Measurements from ENCODE around the gene CDS2.

GRCh38 chr20:5085380-5085779, 41.4 kb upstream of the CDS2 start:
- TF ChIP-seq ZFX (IDR thresholded peaks at IDR 0.05) = no peak
- no peak for TF ChIP-seq POLR2A (IDR thresholded peaks at IDR 0.05; ENCODE audit: borderline replicate concordance, extremely low read depth, insufficient read depth, insufficient read length)
- TF ChIP-seq EGR1 (IDR thresholded peaks at IDR 0.05; ENCODE audit: low read depth) = no peak
- TF ChIP-seq POLR2AphosphoS5 (IDR thresholded peaks at IDR 0.05; ENCODE audit: low read depth, low read length) = no peak
- TF ChIP-seq CTCF (IDR thresholded peaks at IDR 0.05 in 2 of 3, conservative IDR thresholded peaks at IDR 0.05 in 1 of 3; ENCODE audit: borderline replicate concordance in 1 of 3, insufficient read depth in 1 of 3, low read depth in 2 of 3, low read length in 2 of 3) = no peak
- TF ChIP-seq RAD21 (IDR thresholded peaks at IDR 0.05; ENCODE audit: low read depth) = no peak
- TF ChIP-seq TCF7L2 (IDR thresholded peaks at IDR 0.05; ENCODE audit: borderline replicate concordance, extremely low read depth, insufficient read depth, insufficient read length) = no peak
- no peak for TF ChIP-seq EZH2 (IDR thresholded peaks at IDR 0.05)
- no peak for TF ChIP-seq MAX (IDR thresholded peaks at IDR 0.05)
- TF ChIP-seq SIN3A (IDR thresholded peaks at IDR 0.05; ENCODE audit: low read depth) = no peak
- TF ChIP-seq ATF3 (IDR thresholded peaks at IDR 0.05) = no peak
- TF ChIP-seq REST (IDR thresholded peaks at IDR 0.05; ENCODE audit: low read depth) = no peak
- TF ChIP-seq EZH2phosphoT487 (IDR thresholded peaks at IDR 0.05; ENCODE audit: borderline replicate concordance) = no peak
